Effector memory CD8-positive, alpha-beta T cell (primary cell): Measurements from ENCODE around the gene C10orf105.
A peak's percentile ranks its signal among the peaks of the same experiment; 100 is the strongest.

ENCODE experiments used
- ATAC-seq: fragments of 150-1000 bp; cut with Tn5 transposase; replicated peaks from 2 replicates; pipeline ENCODE4 v1.10.0; 2021; ENCODE audit warnings: mild to moderate bottlenecking, moderate library complexity
- DNase-seq, 3 experiments: peaks; one replicate each; pipeline ENCODE4 v3.0.0; 2021
- H3K27ac Mint-ChIP-seq, 2 donors: one replicate each; pipeline ENCODE4 v1.8.0; 2022; ENCODE audit warnings: mild to moderate bottlenecking in 2 of 2, mixed read lengths in 2 of 2, moderate library complexity in 2 of 2
- H3K27me3 Mint-ChIP-seq, 2 donors: one replicate each; pipeline ENCODE4 v1.8.0; 2022; ENCODE audit warnings: mixed read lengths in 2 of 2
- H3K36me3 Mint-ChIP-seq: one replicate; pipeline ENCODE4 v1.8.0; 2022; ENCODE audit warnings: mild to moderate bottlenecking, moderate library complexity, mixed read lengths; ENCODE audit not compliant: insufficient read depth
- H3K4me1 Mint-ChIP-seq, 2 donors: one replicate each; pipeline ENCODE4 v1.8.0; 2022; ENCODE audit warnings: low read depth in 2 of 2, mixed read lengths in 2 of 2
- H3K4me3 Mint-ChIP-seq, 2 donors: one replicate each; pipeline ENCODE4 v1.8.0; 2022; ENCODE audit warnings: mild to moderate bottlenecking in 2 of 2, mixed read lengths in 2 of 2, moderate library complexity in 2 of 2
- H3K9me3 Mint-ChIP-seq, 2 donors: one replicate each; pipeline ENCODE4 v1.8.0; 2022; ENCODE audit warnings: mixed read lengths in 2 of 2

The C10orf105 gene

DNA sequence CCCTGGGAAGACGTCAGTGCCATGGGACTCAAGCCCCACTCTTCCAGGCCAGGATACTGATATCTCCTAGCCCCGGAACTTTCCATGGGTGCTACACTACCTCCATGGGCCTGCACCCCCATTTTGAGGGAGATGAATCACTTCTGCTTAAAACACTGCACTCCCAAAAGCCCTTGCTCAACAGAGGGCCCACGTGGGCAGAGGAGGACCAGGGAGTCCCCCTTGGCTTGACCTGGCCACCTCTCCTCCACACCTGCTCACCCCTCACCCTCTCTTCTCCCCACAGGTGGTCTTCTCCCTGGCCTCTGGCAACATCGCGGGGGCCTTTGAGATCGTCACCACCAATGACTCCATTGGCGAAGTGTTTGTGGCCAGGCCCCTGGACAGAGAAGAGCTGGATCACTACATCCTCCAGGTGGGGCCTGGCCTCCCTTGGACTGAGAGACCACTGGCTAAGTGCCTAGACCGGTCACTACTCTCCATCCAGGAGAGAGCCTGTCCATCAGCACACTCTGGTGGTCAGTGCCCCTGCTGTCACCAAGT lies 19.9 kb upstream of the C10orf105 start:
- Mint-ChIP-seq H3K9me3 (no peaks in the 10 kb centered on the region), H3K36me3 (peaks cover 19% of the 10 kb centered on the region), H3K27ac (peak overlapping the region; percentile 86 to 94), H3K27me3 (no peaks in the 10 kb centered on the region), H3K4me1 (peaks cover 84 to 92% of the 10 kb centered on the region in 2 donors), H3K4me3 (peak overlapping the region in 1 of 2 donors; percentile 71)
- DNase-seq (no peak), ATAC-seq (no peak)

DNA sequence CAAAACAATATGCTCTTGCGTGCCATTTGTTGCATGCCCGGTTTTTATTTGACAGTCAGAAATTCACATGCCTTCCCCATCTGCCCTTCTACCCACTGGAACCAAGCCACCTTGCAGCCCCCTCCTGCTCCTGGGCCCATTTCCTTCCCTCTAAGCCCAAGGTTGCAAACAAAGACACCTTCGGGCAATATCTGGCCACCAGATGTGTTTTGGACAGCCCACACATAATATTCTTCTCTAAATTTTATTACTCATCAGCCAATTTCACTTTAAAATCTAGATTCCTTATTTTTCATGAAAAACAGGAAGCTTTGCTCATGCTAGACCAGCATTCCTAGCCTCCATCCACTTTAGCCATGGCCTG lies 18.2 kb upstream of the C10orf105 start:
- H3K27me3 Mint-ChIP-seq = no peaks in the 10 kb centered on the region
- DNase-seq (no peak), ATAC-seq (no peak)
- H3K4me1 Mint-ChIP-seq = peaks cover 90 to 92% of the 10 kb centered on the region in 2 donors
- peak overlapping the region; percentile 89 to 94 for H3K27ac Mint-ChIP-seq
- peak overlapping the region in 1 of 2 donors; percentile 62 for H3K4me3 Mint-ChIP-seq
- peaks cover 17% of the 10 kb centered on the region for H3K36me3 Mint-ChIP-seq
- H3K9me3 Mint-ChIP-seq = no peaks in the 10 kb centered on the region

DNA sequence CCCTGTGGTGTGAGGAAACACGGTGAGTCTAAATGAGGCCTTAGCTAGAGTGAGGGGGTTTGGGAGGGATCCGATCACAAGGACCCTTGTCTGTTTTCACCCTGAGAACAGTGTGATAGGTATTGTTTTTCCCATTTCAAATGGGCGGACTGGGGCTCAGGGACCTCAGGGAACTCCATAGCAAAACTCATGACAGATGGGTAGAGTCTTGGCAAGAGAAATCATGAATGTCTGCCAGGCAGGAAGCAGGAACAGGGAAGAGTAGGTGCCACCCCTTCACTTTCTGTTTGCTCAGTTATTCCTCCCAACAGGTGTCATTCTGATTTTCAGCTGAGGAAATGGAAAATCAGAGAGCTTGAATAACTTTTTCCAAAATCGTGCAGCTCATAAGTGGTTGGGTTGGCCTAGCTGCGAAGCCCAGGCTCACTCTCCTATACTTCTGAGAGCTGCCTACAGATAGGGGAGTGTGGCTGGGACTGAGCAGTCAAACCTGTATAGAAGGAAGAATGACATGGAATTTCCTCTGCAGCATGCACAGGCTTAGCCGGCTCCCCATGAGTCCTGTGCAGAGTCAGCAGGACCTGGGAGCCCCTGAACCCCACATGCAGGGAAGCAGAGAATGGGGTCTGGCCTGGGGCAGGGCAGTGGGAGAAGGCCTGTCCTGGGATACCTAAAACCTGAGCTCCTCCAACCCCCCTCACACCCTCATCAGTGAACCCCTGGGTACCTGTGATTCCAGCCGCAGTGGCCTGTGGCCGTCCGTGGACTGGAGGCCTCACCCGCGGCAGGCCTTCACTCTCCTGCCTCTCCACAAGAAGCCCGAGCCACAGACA lies 17.6 kb upstream of the C10orf105 start:
- no peak for DNase-seq
- Mint-ChIP-seq H3K4me3 (peak overlapping the region in 1 of 2 donors; percentile 75), H3K27ac (peak overlapping the region; percentile 93 to 94), H3K4me1 (peaks cover 90 to 92% of the 10 kb centered on the region in 2 donors), H3K27me3 (no peaks in the 10 kb centered on the region), H3K9me3 (no peaks in the 10 kb centered on the region), H3K36me3 (peaks cover 15% of the 10 kb centered on the region)
- no peak for ATAC-seq

DNA sequence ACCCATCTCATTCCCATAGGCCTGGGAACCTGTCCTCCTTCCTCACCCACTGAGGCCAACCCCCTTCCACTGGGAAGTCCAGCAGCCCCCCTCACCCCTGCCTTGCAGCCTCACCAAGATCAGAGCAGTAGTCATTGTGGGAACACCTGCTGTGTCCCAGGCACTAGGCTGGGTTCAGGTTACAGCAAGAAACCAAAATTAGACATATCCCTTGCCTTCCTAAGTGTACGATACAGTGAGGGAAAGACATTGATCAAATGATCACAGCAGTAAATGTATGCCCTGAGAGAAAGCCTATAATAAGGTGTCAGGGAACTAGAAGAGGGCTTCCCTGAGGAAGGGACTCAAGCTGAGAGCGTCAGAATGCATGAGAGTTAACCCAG lies 17.0 kb upstream of the C10orf105 start:
- H3K27ac Mint-ChIP-seq = peak overlapping the region; percentile 93 to 94
- H3K4me3 Mint-ChIP-seq = peak overlapping the region; percentile 70 to 75
- DNase-seq (no peak), ATAC-seq (no peak)
- no peaks in the 10 kb centered on the region for H3K9me3 Mint-ChIP-seq
- no peaks in the 10 kb centered on the region for H3K27me3 Mint-ChIP-seq
- peaks cover 12% of the 10 kb centered on the region for H3K36me3 Mint-ChIP-seq
- H3K4me1 Mint-ChIP-seq = peaks cover 84 to 92% of the 10 kb centered on the region in 2 donors

DNA sequence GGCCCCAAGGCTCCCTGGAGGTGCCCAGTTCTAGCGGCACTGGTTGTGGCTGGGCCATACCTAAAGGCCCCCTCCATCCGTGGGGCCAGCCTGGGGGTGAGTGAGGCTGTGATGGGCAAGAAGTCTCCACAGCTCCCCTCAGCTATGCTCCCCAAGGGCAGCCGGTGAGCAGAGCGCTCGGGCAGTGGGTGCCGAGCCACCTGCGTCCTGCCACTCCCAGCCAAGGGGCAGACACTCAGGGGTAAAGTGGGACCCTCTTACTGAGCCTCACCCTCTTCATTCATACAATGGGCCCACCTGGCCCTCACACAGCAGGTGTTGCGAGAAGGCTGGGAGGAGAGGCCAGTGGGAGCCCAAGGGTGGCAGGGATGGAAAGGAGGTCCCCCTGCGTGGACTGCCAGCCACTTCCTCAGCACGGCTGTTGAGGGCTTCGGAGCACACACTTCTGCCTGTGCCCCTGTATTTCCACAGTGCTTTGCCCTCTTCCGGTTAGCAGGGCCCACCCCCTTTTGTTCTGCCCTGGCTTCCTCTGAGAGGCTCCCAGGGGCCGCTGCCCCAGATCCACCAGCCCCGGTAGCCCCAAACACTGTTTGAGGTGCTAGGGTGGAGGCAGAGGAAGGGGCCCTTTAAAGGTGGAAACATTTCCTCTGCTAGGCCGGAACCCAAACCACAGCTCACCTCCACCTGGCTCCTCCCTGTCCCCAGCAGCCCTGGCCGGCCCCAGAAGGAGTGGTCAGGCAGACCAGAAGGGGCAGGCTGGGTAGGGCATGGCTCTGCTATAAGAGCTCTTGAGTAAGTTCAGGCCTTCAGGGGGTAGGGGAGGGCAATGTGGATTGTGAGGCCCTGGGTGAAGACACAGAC lies 16.4 kb upstream of the C10orf105 start:
- Mint-ChIP-seq H3K27ac (peak overlapping the region; percentile 93 to 94), H3K36me3 (peaks cover 12% of the 10 kb centered on the region), H3K4me3 (peak overlapping the region; percentile 70 to 75), H3K4me1 (peaks cover 78 to 90% of the 10 kb centered on the region in 2 donors), H3K9me3 (no peaks in the 10 kb centered on the region), H3K27me3 (no peaks in the 10 kb centered on the region)
- DNase-seq = peak; percentile 57 to 64 (median 63)
- ATAC-seq = peak; percentile 91

DNA sequence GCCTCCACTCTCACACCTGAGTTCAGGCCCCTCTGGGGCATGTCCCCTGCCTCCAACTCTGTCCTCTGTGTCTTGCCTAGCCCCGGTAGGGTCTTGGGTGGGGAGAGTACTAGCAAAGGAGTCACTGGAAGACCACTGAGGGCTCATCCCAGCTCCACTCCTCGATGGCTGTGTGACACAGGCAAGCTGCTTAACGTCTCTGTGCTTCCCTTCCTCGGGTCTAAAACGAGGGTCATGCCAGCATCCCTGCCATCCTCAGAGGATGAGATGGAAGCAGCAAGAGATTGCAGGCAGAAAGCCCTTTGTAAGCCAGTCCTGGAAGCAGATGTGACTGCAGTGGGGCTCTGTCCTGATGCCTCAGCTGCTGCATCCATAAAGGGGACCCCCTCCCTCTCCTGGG lies 15.2 kb upstream of the C10orf105 start:
- Mint-ChIP-seq H3K36me3 (peaks cover 12% of the 10 kb centered on the region), H3K4me3 (peak overlapping the region; percentile 52 to 75), H3K27ac (peak overlapping the region; percentile 93 to 94), H3K27me3 (no peaks in the 10 kb centered on the region), H3K9me3 (no peaks in the 10 kb centered on the region), H3K4me1 (peaks cover 67 to 86% of the 10 kb centered on the region in 2 donors)
- DNase-seq = no peak
- ATAC-seq = no peak

DNA sequence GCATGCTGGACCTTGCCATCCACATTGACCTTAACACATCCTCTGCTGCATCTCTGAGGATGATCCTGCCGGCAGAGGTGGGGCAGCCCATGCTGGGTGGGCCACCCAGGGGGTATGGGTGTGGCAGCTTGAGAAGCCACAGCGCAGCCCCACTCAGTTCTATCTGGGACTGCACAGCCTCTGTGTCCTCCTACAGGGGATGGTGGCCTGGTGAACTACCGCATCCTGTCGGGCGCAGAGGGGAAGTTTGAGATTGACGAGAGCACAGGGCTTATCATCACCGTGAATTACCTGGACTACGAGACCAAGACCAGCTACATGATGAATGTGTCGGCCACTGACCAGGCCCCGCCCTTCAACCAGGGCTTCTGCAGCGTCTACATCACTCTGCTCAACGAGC lies 12.2 kb upstream of the C10orf105 start:
- peaks cover 60 to 83% of the 10 kb centered on the region in 2 donors for H3K4me1 Mint-ChIP-seq
- H3K27me3 Mint-ChIP-seq = no peaks in the 10 kb centered on the region
- ATAC-seq = no peak
- H3K9me3 Mint-ChIP-seq = no peaks in the 10 kb centered on the region
- DNase-seq = peak in 2 of 3 experiments; percentile 33 to 38
- peak overlapping the region; percentile 84 to 93 for H3K27ac Mint-ChIP-seq
- peaks cover 13% of the 10 kb centered on the region for H3K36me3 Mint-ChIP-seq
- peak overlapping the region in 1 of 2 donors; percentile 58 for H3K4me3 Mint-ChIP-seq

DNA sequence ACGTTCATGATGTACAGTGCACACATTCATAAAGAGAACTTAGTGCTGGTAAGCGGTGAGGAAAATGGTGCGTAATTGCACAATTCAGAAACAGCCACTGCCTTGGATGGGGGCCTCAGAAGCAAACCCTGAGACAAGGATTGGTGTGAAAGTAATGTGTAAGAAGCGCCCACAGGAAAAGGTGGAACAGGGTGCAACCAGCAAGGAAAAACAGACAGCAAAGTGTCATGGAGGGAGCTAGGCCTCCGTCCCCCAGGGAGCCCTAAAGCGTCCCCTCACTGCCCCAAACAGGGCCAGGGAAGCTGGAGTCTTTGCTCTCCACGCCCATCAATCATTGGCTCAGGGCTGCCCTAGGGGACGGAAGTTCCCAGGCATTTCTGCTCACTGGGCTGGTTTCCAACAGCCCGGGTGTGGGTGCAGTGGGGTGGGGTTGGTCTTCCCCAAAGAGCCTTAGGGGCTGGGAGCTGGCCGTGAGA lies 9.6 kb upstream of the C10orf105 start:
- H3K9me3 Mint-ChIP-seq = no peaks in the 10 kb centered on the region

DNA sequence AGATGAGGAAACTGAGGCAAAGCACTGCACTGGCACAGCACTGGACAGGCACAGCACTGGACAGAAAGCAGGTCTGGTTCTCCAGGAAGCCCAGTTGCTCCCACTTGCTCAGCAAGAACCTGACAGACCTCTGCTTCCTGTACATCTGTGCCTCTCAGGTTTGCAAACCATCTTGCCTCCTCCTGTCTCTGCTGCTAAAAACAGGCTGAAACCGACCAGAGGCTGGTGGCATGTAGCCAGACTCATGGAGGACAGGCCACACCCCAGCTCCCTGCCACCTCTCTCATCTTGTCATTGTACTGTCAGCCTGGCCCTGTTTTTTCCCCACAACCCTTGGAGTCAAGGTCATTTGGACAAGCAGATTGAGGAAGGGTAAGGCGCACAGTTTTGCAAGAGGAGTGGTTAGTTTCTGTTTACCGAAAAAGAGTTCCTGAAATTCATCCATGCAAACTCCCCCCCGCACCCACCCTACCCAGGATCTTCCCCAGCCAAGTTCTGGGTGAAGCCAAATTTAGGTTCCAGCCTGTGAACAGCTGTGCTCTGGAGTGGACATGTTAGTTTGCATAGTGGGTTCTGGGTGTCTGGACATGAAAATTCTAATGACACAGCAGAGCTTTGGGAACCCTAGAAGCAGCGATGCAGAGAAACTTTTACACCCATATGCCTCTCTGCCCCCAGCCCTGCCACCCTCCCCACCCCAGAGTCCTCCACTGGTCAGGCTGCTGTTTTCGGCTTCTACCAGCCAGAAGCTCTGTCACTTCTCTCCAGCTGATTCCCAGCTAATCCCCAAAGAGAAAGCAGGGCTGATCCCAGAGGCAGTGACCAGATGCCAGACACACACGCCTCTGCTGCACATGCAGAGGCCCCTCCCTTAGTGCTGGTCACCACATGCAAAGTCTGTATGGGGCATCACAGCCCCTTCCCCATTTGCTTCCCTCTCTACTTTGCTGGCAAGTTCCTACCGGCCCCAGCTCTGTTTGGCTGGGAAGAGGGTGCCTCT lies 8.5 kb upstream of the C10orf105 start:
- Mint-ChIP-seq H3K4me3 (peak overlapping the region; percentile 66 to 77), H3K9me3 (no peaks in the 10 kb centered on the region), H3K36me3 (peaks cover 8% of the 10 kb centered on the region), H3K27ac (peak overlapping the region; percentile 97 to 98), H3K4me1 (peaks cover 40 to 76% of the 10 kb centered on the region in 2 donors), H3K27me3 (no peaks in the 10 kb centered on the region)
- ATAC-seq = peak; percentile 64
- peak; percentile 73 to 81 (median 74) for DNase-seq

More for the DNA sequence above, 9.6 kb upstream of the C10orf105 start:
- peaks cover 48 to 75% of the 10 kb centered on the region in 2 donors for H3K4me1 Mint-ChIP-seq
- ATAC-seq (no peak), DNase-seq (no peak)
- no peaks in the 10 kb centered on the region for H3K27me3 Mint-ChIP-seq
- H3K4me3 Mint-ChIP-seq = peak overlapping the region; percentile 66 to 77
- H3K36me3 Mint-ChIP-seq = peaks cover 8% of the 10 kb centered on the region
- H3K27ac Mint-ChIP-seq = peak overlapping the region; percentile 79 to 98

DNA sequence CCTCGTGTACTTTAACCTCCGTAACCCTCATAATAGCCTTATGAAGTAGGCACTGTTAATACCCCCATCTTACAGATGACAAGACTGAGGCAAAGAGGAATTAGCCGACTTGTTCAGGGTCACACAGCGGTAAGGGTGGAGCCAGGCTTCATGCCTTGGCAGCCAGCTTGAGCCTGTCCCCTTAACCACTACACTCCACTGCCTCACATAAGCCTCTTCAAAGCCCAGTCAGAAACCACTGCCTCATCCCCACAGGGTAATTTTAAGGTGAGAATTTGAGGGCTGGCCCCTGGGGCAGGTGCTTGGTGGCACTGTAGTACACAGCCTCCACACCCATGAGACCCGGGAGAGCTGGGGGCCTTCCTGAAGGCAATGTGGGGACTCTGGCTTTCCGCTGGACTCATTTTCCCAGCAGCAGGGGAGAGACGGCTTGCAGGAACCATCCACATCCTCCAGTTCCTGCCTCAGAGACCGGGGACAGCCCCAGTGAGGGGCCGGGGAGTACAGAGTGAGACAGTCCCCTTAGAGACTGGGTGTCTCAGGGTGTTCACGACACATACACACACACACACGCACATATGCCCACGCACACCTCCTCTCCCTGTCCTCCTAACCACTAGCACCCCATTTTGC lies 7.6 kb upstream of the C10orf105 start:
- Mint-ChIP-seq H3K4me3 (peak overlapping the region; percentile 66 to 77), H3K27ac (peak overlapping the region; percentile 97 to 98), H3K27me3 (no peaks in the 10 kb centered on the region), H3K9me3 (no peaks in the 10 kb centered on the region), H3K36me3 (peaks cover 8% of the 10 kb centered on the region), H3K4me1 (peaks cover 37 to 76% of the 10 kb centered on the region in 2 donors)
- DNase-seq (peak; percentile 67 to 72 (median 72)), ATAC-seq (peak; percentile 69)

DNA sequence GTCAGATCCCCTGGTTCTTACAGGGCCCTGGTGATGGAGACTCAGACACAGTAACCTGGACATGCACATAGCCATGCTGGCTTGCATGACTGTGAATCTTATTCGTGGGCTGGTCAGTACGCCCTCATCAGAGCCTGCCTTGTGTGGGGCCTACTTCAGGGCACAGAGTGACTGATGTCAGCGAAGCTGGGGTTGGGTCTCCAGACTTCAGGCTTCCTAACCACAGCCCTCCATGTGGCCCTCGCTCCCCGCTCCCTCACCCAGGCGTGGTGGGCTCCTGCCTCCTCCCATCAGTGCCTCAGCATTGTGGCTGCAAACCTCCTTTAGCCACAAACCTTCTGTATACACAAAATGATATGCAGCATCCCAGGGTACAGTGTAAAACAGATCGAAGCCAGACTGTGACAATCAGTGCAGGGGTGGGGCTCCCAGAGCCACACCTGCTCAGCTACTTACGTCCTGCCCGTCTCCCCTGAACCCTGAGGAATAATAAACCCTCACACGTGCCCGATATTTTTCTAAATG lies 7.1 kb upstream of the C10orf105 start:
- Mint-ChIP-seq H3K27me3 (no peaks in the 10 kb centered on the region), H3K9me3 (no peaks in the 10 kb centered on the region), H3K36me3 (peaks cover 8% of the 10 kb centered on the region), H3K4me1 (peaks cover 36 to 74% of the 10 kb centered on the region in 2 donors), H3K4me3 (peak overlapping the region; percentile 66 to 77), H3K27ac (peak overlapping the region; percentile 97 to 98)
- peak; percentile 39 for ATAC-seq
- DNase-seq = no peak
